SJSA1 (cell line): Measurements from ENCODE around the gene KRT35. TPM values are rescaled to one million over a fixed set of nuclear protein-coding genes. Genes with fewer than 3 reads are reported as not detected.
A peak's percentile ranks its signal among the peaks of the same experiment; 100 is the strongest.

Experiments used
- DNase-seq, 2 experiments: peaks; one replicate each; pipeline ENCODE4 v3.0.0-alpha.2; 2015 to 2020; ENCODE audit warnings: low spot score in 2 of 2, low read depth in 1 of 2
- H3K27ac ChIP-seq: fragments of 250-450 bp; sonication (Bioruptor Pico); 2 replicates; pipeline ENCODE4 v1.5.1; 2020; ENCODE audit warnings: mild to moderate bottlenecking, moderate library complexity
- H3K27me3 ChIP-seq: fragments of 250-450 bp; sonication (Bioruptor Pico); replicated peaks from 2 replicates; pipeline ENCODE4 v1.5.1; 2020; ENCODE audit warnings: mild to moderate bottlenecking, moderate library complexity
- H3K36me3 ChIP-seq: fragments of 250-450 bp; sonication (Bioruptor Pico); 2 replicates; pipeline ENCODE4 v1.5.1; 2020; ENCODE audit warnings: mild to moderate bottlenecking
- H3K4me1 ChIP-seq: fragments of 250-450 bp; sonication (Bioruptor Pico); replicated peaks from 2 replicates; pipeline ENCODE4 v1.6.1; 2021; ENCODE audit warnings: mild to moderate bottlenecking
- H3K4me3 ChIP-seq: fragments of 250-450 bp; sonication (Bioruptor Pico); 2 replicates; pipeline ENCODE4 v1.5.1; 2020; ENCODE audit warnings: mild to moderate bottlenecking
- H3K9me3 ChIP-seq: fragments of 250-450 bp; sonication (Bioruptor Pico); replicated peaks from 2 replicates; pipeline ENCODE4 v1.5.1; 2020; ENCODE audit warnings: mild to moderate bottlenecking
- total RNA-seq: library from RNA; depleted of rRNA; stranded (reverse); fragments of >200 nt; shearing (Covaris generic); gene quantifications from 2 replicates; pipeline ENCODE4 v1.2.3, GENCODE V29; 2014

KRT35 gene
- total RNA-seq, 1 experiment from 2014 or later = not detected

- Histone ChIP-seq H3K27ac (no peak overlapping the region), H3K27me3 (no peaks in the 10 kb centered on the region), H3K36me3 (no peaks in the 10 kb centered on the region), H3K9me3 (no peaks in the 10 kb centered on the region; the same call in 1 of the 2 replicates), H3K4me3 (no peak overlapping the region), H3K4me1 (no peaks in the 10 kb centered on the region; the same call in 1 of the 2 replicates)
- no peak for DNase-seq
Observed at GRCh38 chr17:41468346-41468745, 12.6 kb downstream of the KRT35 start.

- Histone ChIP-seq H3K4me3 (no peak overlapping the region), H3K36me3 (no peaks in the 10 kb centered on the region), H3K27ac (no peak overlapping the region), H3K9me3 (no peaks in the 10 kb centered on the region; the same call in 1 of the 2 replicates), H3K27me3 (no peaks in the 10 kb centered on the region), H3K4me1 (no peaks in the 10 kb centered on the region; the same call in 1 of the 2 replicates)
- no peak for DNase-seq
Observed at GRCh38 chr17:41467561-41467960, 13.4 kb downstream of the KRT35 start.

- Histone ChIP-seq H3K36me3 (no peaks in the 10 kb centered on the region), H3K9me3 (no peaks in the 10 kb centered on the region; the same call in 1 of the 2 replicates), H3K4me3 (no peak within 1 kb of the TSS), H3K27me3 (no peaks in the 10 kb centered on the region), H3K27ac (no peak within 1 kb of the TSS), H3K4me1 (no peaks in the 10 kb centered on the region; the same call in 1 of the 2 replicates)
- DNase-seq = no peak
Observed at GRCh38 chr17:41466988-41467387, 14.0 kb downstream of the KRT35 start, which contains the start of gene KRT32. Gene KRT32 (minus strand): TSS chr17:41467386. CDS start chr17:41467325, 61 bp downstream.

- Histone ChIP-seq H3K4me3 (no peak overlapping the region), H3K4me1 (no peaks in the 10 kb centered on the region; the same call in 1 of the 2 replicates), H3K9me3 (no peaks in the 10 kb centered on the region), H3K36me3 (no peaks in the 10 kb centered on the region), H3K27ac (no peak overlapping the region), H3K27me3 (no peaks in the 10 kb centered on the region)
- DNase-seq = peak in 1 of 2 experiments; percentile 31
Observed at GRCh38 chr17:41464682-41465081, 16.3 kb downstream of the KRT35 start.

GRCh38 chr17:41464173-41464572 is 16.8 kb downstream of the KRT35 start:
- Histone ChIP-seq H3K27me3 (no peaks in the 10 kb centered on the region), H3K4me1 (no peaks in the 10 kb centered on the region; the same call in 1 of the 2 replicates), H3K27ac (no peak overlapping the region), H3K4me3 (no peak overlapping the region), H3K9me3 (no peaks in the 10 kb centered on the region), H3K36me3 (no peaks in the 10 kb centered on the region)
- DNase-seq = no peak

GRCh38 chr17:41463746-41464145 is 17.2 kb downstream of the KRT35 start:
- no peak for DNase-seq
- no peaks in the 10 kb centered on the region for H3K36me3 ChIP-seq
- no peak overlapping the region for H3K4me3 ChIP-seq
- H3K9me3 ChIP-seq = no peaks in the 10 kb centered on the region
- peaks cover under 1% of the 10 kb centered on the region; the same call in 1 of the 2 replicates for H3K4me1 ChIP-seq
- no peak overlapping the region for H3K27ac ChIP-seq
- H3K27me3 ChIP-seq = no peaks in the 10 kb centered on the region

- H3K27me3 ChIP-seq = no peaks in the 10 kb centered on the region
- H3K4me3 ChIP-seq = no peak overlapping the region
- peaks cover 4% of the 10 kb centered on the region; the same call in 1 of the 2 replicates for H3K4me1 ChIP-seq
- no peaks in the 10 kb centered on the region for H3K9me3 ChIP-seq
- no peak for DNase-seq
- no peaks in the 10 kb centered on the region for H3K36me3 ChIP-seq
- H3K27ac ChIP-seq = no peak overlapping the region
Observed at GRCh38 chr17:41462705-41463104, 18.2 kb downstream of the KRT35 start.

GRCh38 chr17:41457676-41458075 is 23.3 kb downstream of the KRT35 start:
- no peak for DNase-seq
- no peaks in the 10 kb centered on the region for H3K27me3 ChIP-seq
- H3K36me3 ChIP-seq = no peaks in the 10 kb centered on the region
- no peak overlapping the region for H3K27ac ChIP-seq
- H3K4me1 ChIP-seq = peaks cover 14% of the 10 kb centered on the region
- H3K4me3 ChIP-seq = no peak overlapping the region
- H3K9me3 ChIP-seq = no peaks in the 10 kb centered on the region

- no peak for DNase-seq
- no peak overlapping the region for H3K27ac ChIP-seq
- no peaks in the 10 kb centered on the region for H3K27me3 ChIP-seq
Observed at GRCh38 chr17:41456204-41456603, 24.7 kb downstream of the KRT35 start.

GRCh38 chr17:41455236-41455635 is 25.7 kb downstream of the KRT35 start:
- Histone ChIP-seq H3K4me1 (peaks cover 33% of the 10 kb centered on the region), H3K9me3 (peaks cover 3% of the 10 kb centered on the region; the same call in 1 of the 2 replicates), H3K27ac (no peak overlapping the region), H3K4me3 (no peak overlapping the region), H3K36me3 (no peaks in the 10 kb centered on the region), H3K27me3 (no peaks in the 10 kb centered on the region)
- no peak for DNase-seq

More at GRCh38 chr17:41456204-41456603, 24.7 kb downstream of the KRT35 start:
- no peak overlapping the region for H3K4me3 ChIP-seq
- peaks cover 3% of the 10 kb centered on the region; the same call in 1 of the 2 replicates for H3K9me3 ChIP-seq
- no peaks in the 10 kb centered on the region for H3K36me3 ChIP-seq
- peaks cover 26% of the 10 kb centered on the region for H3K4me1 ChIP-seq

- no peak for DNase-seq
- H3K4me1 ChIP-seq = peaks cover 29% of the 10 kb centered on the region
- no peaks in the 10 kb centered on the region for H3K27me3 ChIP-seq
- H3K9me3 ChIP-seq = peaks cover 3% of the 10 kb centered on the region; the same call in 1 of the 2 replicates
- H3K27ac ChIP-seq = no peak overlapping the region
- no peaks in the 10 kb centered on the region for H3K36me3 ChIP-seq
- no peak overlapping the region for H3K4me3 ChIP-seq
Observed at GRCh38 chr17:41453066-41453465, 27.9 kb downstream of the KRT35 start.

- Histone ChIP-seq H3K27ac (no peak overlapping the region), H3K27me3 (no peaks in the 10 kb centered on the region), H3K9me3 (peaks cover 3% of the 10 kb centered on the region; the same call in 1 of the 2 replicates), H3K4me3 (no peak overlapping the region), H3K4me1 (peaks cover 32% of the 10 kb centered on the region), H3K36me3 (no peaks in the 10 kb centered on the region)
- no peak for DNase-seq
Observed at GRCh38 chr17:41452281-41452680, 28.7 kb downstream of the KRT35 start.

- DNase-seq = peak in 1 of 2 experiments; percentile 55
- H3K4me3 ChIP-seq = no peak overlapping the region
- H3K36me3 ChIP-seq = no peaks in the 10 kb centered on the region
- H3K27ac ChIP-seq = peak overlapping the region; percentile 62
- no peaks in the 10 kb centered on the region for H3K27me3 ChIP-seq
- peaks cover 39% of the 10 kb centered on the region for H3K4me1 ChIP-seq
- peaks cover 3% of the 10 kb centered on the region; the same call in 1 of the 2 replicates for H3K9me3 ChIP-seq
Observed at GRCh38 chr17:41451154-41451728, 29.7 kb downstream of the KRT35 start.

GRCh38 chr17:41449008-41449407 is 31.9 kb downstream of the KRT35 start:
- peaks cover 29% of the 10 kb centered on the region for H3K4me1 ChIP-seq
- H3K27ac ChIP-seq = no peak overlapping the region
- peaks cover 3% of the 10 kb centered on the region; the same call in 1 of the 2 replicates for H3K9me3 ChIP-seq
- H3K4me3 ChIP-seq = no peak overlapping the region
- no peaks in the 10 kb centered on the region for H3K36me3 ChIP-seq
- H3K27me3 ChIP-seq = no peaks in the 10 kb centered on the region
- no peak for DNase-seq
